Heart left ventricle (tissue), 13 donors: ENCODE measurements around the gene LAMA2.

Experiments used
- POLR2A ChIP-seq, 2 donors: fragments of 450-650 bp; IDR thresholded peaks; one replicate each; pipeline ENCODE4 v1.6.1; 2017; ENCODE audit warnings: antibody characterized with exemption in 2 of 2, mild to moderate bottlenecking in 2 of 2, moderate library complexity in 2 of 2
- TF ChIP-seq, protein P1 (sequence below), 12 donors: fragments of 200-600 bp; sonication (generic) in 4 of 12; IDR thresholded peaks; one replicate each; pipeline versions ENCODE4 v1.5.0 to v1.8.0; 2018 to 2022; ENCODE audit warnings: antibody characterized with exemption in 12 of 12, mild to moderate bottlenecking in 5 of 12
- donor health status: ischemic (EF 13 %, LVEDD 7.1; RV severe dilation, severe dysfunction).
- donor health status: DM: no; HTN: yes; CAD: no.
- donor health status: DM: no; HTN: no; CAD: no.
- donor health status: ischemic (EF 25% LVEDD 6.9; RV normal size, moderate dysfunction).
- donor health status: ischemic (EF 25% LVEDD 5.7; RV mildly dilated, moderate dysfunction).
- donor health status: ischemic (EF 35%, LVEDD 5.7; RV mildly dilated, moderate dysfunction).
- donor health status: nonischemic (EF 11% LVEDD 7.7; RV severe dilation, severe dysfunction).
- donor health status: DM: yes; HTN: yes; CAD: no.
- donor health status: PGD.
- donor health status: ischemic (EF 29% LVEDD 5.4; RV normal size, mild dysfunction).
- donor health status: nonischemic (EF 23%, LVEDD 6.1; RV moderate dilation, normal function).

DNA sequence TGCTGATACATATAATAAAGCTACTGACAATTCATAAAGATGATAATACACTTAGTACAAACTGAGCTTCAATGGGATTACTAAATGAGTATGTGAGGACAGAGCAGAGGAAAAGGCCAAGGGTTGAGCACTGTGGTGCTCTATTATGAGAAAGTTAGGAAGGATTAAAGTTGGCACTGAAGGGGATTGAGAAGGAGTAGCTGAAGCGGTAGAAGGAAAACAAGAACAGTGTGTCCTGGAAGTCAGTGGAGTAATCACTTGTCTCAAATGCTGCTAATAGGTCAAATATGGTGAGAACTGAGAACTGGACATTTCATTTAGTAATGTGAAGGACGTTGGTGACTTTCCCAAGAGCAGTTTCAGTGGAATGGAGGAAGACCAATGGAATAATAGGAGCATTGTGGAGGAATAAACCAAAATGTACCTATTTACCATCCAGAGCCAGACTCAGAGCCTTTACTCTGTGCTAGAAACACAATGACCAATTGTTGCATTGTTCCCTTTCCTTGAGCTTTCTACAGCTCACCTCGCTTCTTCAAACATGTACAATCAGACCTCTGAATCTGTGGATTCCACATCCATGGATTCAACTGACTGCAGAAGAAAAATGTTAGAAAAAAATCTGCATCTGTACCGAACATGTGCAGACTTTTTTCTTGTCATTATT is 255.9 kb downstream of the LAMA2 start:
- TF ChIP-seq, protein P1, sequence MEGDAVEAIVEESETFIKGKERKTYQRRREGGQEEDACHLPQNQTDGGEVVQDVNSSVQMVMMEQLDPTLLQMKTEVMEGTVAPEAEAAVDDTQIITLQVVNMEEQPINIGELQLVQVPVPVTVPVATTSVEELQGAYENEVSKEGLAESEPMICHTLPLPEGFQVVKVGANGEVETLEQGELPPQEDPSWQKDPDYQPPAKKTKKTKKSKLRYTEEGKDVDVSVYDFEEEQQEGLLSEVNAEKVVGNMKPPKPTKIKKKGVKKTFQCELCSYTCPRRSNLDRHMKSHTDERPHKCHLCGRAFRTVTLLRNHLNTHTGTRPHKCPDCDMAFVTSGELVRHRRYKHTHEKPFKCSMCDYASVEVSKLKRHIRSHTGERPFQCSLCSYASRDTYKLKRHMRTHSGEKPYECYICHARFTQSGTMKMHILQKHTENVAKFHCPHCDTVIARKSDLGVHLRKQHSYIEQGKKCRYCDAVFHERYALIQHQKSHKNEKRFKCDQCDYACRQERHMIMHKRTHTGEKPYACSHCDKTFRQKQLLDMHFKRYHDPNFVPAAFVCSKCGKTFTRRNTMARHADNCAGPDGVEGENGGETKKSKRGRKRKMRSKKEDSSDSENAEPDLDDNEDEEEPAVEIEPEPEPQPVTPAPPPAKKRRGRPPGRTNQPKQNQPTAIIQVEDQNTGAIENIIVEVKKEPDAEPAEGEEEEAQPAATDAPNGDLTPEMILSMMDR (IDR thresholded peaks at IDR 0.05) = no peak
- no peak for TF ChIP-seq POLR2A (IDR thresholded peaks at IDR 0.05)
